Gastrocnemius medialis (tissue), 4 donors: ENCODE data around the gene VWA8. TPM values are rescaled to one million over a fixed set of nuclear protein-coding genes. Genes with fewer than 3 reads are reported as not detected.

Source experiments
- ATAC-seq, 2 donors: fragments of 150-250 bp; one replicate each; pipeline ENCODE4 v1.9.1; 2016
- DNase-seq, 2 donors: peaks; one replicate each; pipeline ENCODE4 v3.0.0-alpha.2; 2019
- H3K27ac ChIP-seq, 4 donors: fragments of 200-600 bp; sonication (generic); 1 replicate in 1 of 4; 2 replicates in 3 of 4; pipeline ENCODE4 v1.5.1; 2016 to 2018; ENCODE audit warnings: mild to moderate bottlenecking in 2 of 4, moderate library complexity in 1 of 4
- H3K27me3 ChIP-seq, 3 donors: fragments of 200-600 bp; sonication (generic) in 2 of 3; 1 replicate in 1 of 3; 2 replicates in 2 of 3; pipeline versions ENCODE4 v1.5.1 to v1.6.0; 2016 to 2019; ENCODE audit warnings: mild to moderate bottlenecking in 1 of 3, moderate library complexity in 1 of 3
- H3K36me3 ChIP-seq, 2 donors: fragments of 200-600 bp; sonication (generic) in 1 of 2; one replicate each; pipeline ENCODE4 v1.5.1; 2017 to 2018
- H3K4me1 ChIP-seq, 2 donors: fragments of 200-600 bp; sonication (generic) in 1 of 2; one replicate each; pipeline ENCODE4 v1.5.1; 2016 to 2017; ENCODE audit warnings: mild to moderate bottlenecking in 2 of 2
- H3K4me3 ChIP-seq, 4 donors: fragments of 200-600 bp; sonication (generic) in 3 of 4; 1 replicate in 1 of 4; 2 replicates in 3 of 4; pipeline ENCODE4 v1.5.1; 2016 to 2019; ENCODE audit warnings: mild to moderate bottlenecking in 2 of 4
- H3K9me3 ChIP-seq, 3 donors: fragments of 200-600 bp; sonication (generic) in 2 of 3; 1 replicate in 1 of 3; 2 replicates in 2 of 3; pipeline ENCODE4 v1.5.1; 2016 to 2019
- CTCF ChIP-seq, 5 experiments: fragments of 450-650 bp in 3 of 5; fragments of 200-600 bp in 2 of 5; sonication (generic) in 2 of 5; IDR thresholded peaks in 4 of 5; conservative IDR thresholded peaks in 1 of 5; 1 replicate in 4 of 5; 2 replicates in 1 of 5; pipeline ENCODE4 v1.5.1; 2016 to 2019; ENCODE audit warnings: antibody characterized with exemption in 5 of 5, mild to moderate bottlenecking in 3 of 5, moderate library complexity in 3 of 5
- POLR2A ChIP-seq, 2 donors: fragments of 450-650 bp; IDR thresholded peaks; one replicate each; pipeline ENCODE4 v1.6.1; 2017; ENCODE audit warnings: antibody characterized with exemption in 2 of 2, mild to moderate bottlenecking in 2 of 2, moderate library complexity in 2 of 2
- in situ Hi-C, 4 donors: fragments of 200-750 bp; cut with MboI; loops; one replicate each; pipeline versions ENCODE4 v1.15.0 to v1.8.0; 2017; ENCODE audit warnings: low sequenced_read_pairs in 4 of 4
- intact Hi-C: fragments of 100-400 bp; cut with DNase I; formaldehyde crosslinking; loops from one replicate; pipeline ENCODE4 v1.15.1; 2023; ENCODE audit warnings: low total_unique reads
- total RNA-seq, 4 donors: library from RNA; depleted of rRNA; stranded (reverse); fragments of >200 nt; gene quantifications; one replicate each; pipeline versions ENCODE4 v1.1.0 to v1.2.3, GENCODE V29; 2016

The VWA8 gene
- total RNA-seq, 4 donors from 2014 or later, result 24.7 to 37.9 (median 29.7) TPM

- Histone ChIP-seq H3K4me3 (no peak overlapping the region), H3K36me3 (no peaks in the 10 kb centered on the region), H3K27me3 (no peaks in the 10 kb centered on the region), H3K4me1 (no peaks in the 10 kb centered on the region), H3K9me3 (no peaks in the 10 kb centered on the region), H3K27ac (no peak overlapping the region)
- no peak for TF ChIP-seq POLR2A (IDR thresholded peaks at IDR 0.05)
- DNase-seq (no peak), ATAC-seq (no peak)
- in situ Hi-C loops (no loop called here), intact Hi-C loops (no loop called here)
Measured at GRCh38 chr13:41554180-41554579, 406.7 kb downstream of the VWA8 start.

- no peaks in the 10 kb centered on the region for H3K36me3 ChIP-seq
- ATAC-seq, result no peak
- no peaks in the 10 kb centered on the region for H3K9me3 ChIP-seq
Measured at GRCh38 chr13:41552031-41552430, 408.9 kb downstream of the VWA8 start.

GRCh38 chr13:41550276-41550675, 410.6 kb downstream of the VWA8 start:
- intact Hi-C loops (no loop called here), in situ Hi-C loops (no loop called here)
- no peaks in the 10 kb centered on the region for H3K27me3 ChIP-seq
- no peak overlapping the region for H3K4me3 ChIP-seq
- no peaks in the 10 kb centered on the region for H3K4me1 ChIP-seq
- DNase-seq (no peak), ATAC-seq (no peak)
- H3K27ac ChIP-seq, result no peak overlapping the region
- TF ChIP-seq CTCF (IDR thresholded peaks at IDR 0.05 in 4 of 5, conservative IDR thresholded peaks at IDR 0.05 in 1 of 5), result no peak
- TF ChIP-seq POLR2A (IDR thresholded peaks at IDR 0.05), result no peak
- no peaks in the 10 kb centered on the region for H3K9me3 ChIP-seq
- no peaks in the 10 kb centered on the region for H3K36me3 ChIP-seq

More at GRCh38 chr13:41552031-41552430, 408.9 kb downstream of the VWA8 start:
- DNase-seq, result no peak
- no peak overlapping the region for H3K27ac ChIP-seq
- no peaks in the 10 kb centered on the region for H3K4me1 ChIP-seq
- no peaks in the 10 kb centered on the region for H3K27me3 ChIP-seq
- in situ Hi-C loops, result no loop called here
- TF ChIP-seq CTCF (IDR thresholded peaks at IDR 0.05 in 4 of 5, conservative IDR thresholded peaks at IDR 0.05 in 1 of 5) (no peak), POLR2A (IDR thresholded peaks at IDR 0.05) (no peak)
- intact Hi-C loops, result no loop called here
- no peak overlapping the region for H3K4me3 ChIP-seq

- Histone ChIP-seq H3K4me1 (no peaks in the 10 kb centered on the region), H3K36me3 (no peaks in the 10 kb centered on the region), H3K27ac (no peak overlapping the region), H3K27me3 (no peaks in the 10 kb centered on the region), H3K4me3 (no peak overlapping the region), H3K9me3 (no peaks in the 10 kb centered on the region)
- intact Hi-C loops, result no loop called here
- in situ Hi-C loops, result no loop called here
- no peak for DNase-seq
- no peak for TF ChIP-seq CTCF (IDR thresholded peaks at IDR 0.05 in 4 of 5, conservative IDR thresholded peaks at IDR 0.05 in 1 of 5)
- no peak for TF ChIP-seq POLR2A (IDR thresholded peaks at IDR 0.05)
- ATAC-seq, result no peak
Measured at GRCh38 chr13:41549491-41549890, 411.4 kb downstream of the VWA8 start.

GRCh38 chr13:41548910-41549309, 412.0 kb downstream of the VWA8 start:
- TF ChIP-seq CTCF (IDR thresholded peaks at IDR 0.05 in 4 of 5, conservative IDR thresholded peaks at IDR 0.05 in 1 of 5), result no peak
- no peak for TF ChIP-seq POLR2A (IDR thresholded peaks at IDR 0.05)
- no peaks in the 10 kb centered on the region for H3K4me1 ChIP-seq
- in situ Hi-C loops (no loop called here), intact Hi-C loops (no loop called here)
- no peaks in the 10 kb centered on the region for H3K27me3 ChIP-seq
- no peaks in the 10 kb centered on the region for H3K9me3 ChIP-seq
- H3K4me3 ChIP-seq, result no peak overlapping the region
- DNase-seq (no peak), ATAC-seq (no peak)
- H3K36me3 ChIP-seq, result no peaks in the 10 kb centered on the region
- H3K27ac ChIP-seq, result no peak overlapping the region
